Esophagus muscularis mucosa (tissue), 3 donors: ENCODE results near the gene ZNF419.

Source experiments
- POLR2A ChIP-seq: fragments of 450-650 bp; IDR thresholded peaks from one replicate; pipeline ENCODE4 v1.6.1; 2017; ENCODE audit warnings: antibody characterized with exemption, moderate library complexity, mild to moderate bottlenecking, low read depth
- POLR2AphosphoS5 ChIP-seq, 2 donors: sonication (generic); formaldehyde crosslinking; IDR thresholded peaks; one replicate each; pipeline ENCODE4 v1.6.1; 2017; ENCODE audit warnings: antibody characterized with exemption in 2 of 2
- TF ChIP-seq, protein P1 (sequence below), 3 experiments: fragments of 200-600 bp in 2 of 3; fragments of 450-650 bp in 1 of 3; sonication (generic) in 2 of 3; IDR thresholded peaks; one replicate each; pipeline ENCODE4 v1.5.1; 2017 to 2019; ENCODE audit warnings: antibody characterized with exemption in 3 of 3, mild to moderate bottlenecking in 2 of 3, moderate library complexity in 1 of 3

- TF ChIP-seq, protein P1, sequence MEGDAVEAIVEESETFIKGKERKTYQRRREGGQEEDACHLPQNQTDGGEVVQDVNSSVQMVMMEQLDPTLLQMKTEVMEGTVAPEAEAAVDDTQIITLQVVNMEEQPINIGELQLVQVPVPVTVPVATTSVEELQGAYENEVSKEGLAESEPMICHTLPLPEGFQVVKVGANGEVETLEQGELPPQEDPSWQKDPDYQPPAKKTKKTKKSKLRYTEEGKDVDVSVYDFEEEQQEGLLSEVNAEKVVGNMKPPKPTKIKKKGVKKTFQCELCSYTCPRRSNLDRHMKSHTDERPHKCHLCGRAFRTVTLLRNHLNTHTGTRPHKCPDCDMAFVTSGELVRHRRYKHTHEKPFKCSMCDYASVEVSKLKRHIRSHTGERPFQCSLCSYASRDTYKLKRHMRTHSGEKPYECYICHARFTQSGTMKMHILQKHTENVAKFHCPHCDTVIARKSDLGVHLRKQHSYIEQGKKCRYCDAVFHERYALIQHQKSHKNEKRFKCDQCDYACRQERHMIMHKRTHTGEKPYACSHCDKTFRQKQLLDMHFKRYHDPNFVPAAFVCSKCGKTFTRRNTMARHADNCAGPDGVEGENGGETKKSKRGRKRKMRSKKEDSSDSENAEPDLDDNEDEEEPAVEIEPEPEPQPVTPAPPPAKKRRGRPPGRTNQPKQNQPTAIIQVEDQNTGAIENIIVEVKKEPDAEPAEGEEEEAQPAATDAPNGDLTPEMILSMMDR (IDR thresholded peaks at IDR 0.05) = no peak
- TF ChIP-seq POLR2A (no peak), POLR2AphosphoS5 (IDR thresholded peaks at IDR 0.05) (no peak)
These were observed 13.9 kb upstream of the ZNF419 start for GRCh38 chr19:57473646-57474045.
